Colon (tissue), 2 donors: ENCODE measurements around the gene APOL6.
"Not testable (repeated sequence)": the region's sequence is repeated elsewhere in the genome, so short reads cannot be mapped to it uniquely, and the experiment has no call there.

Source experiments
- FAIRE-seq: peaks from 2 replicates; lab custom pipeline; 2012; peaks lifted over from hg19 to GRCh38; lab: Jason Lieb, UNC
- donor health status: control.
- donor health status: control.

The APOL6 gene

GRCh38 chr22:35677460-35678187 lies 29.4 kb downstream of the APOL6 start:
- FAIRE-seq, result no peak

DNA sequence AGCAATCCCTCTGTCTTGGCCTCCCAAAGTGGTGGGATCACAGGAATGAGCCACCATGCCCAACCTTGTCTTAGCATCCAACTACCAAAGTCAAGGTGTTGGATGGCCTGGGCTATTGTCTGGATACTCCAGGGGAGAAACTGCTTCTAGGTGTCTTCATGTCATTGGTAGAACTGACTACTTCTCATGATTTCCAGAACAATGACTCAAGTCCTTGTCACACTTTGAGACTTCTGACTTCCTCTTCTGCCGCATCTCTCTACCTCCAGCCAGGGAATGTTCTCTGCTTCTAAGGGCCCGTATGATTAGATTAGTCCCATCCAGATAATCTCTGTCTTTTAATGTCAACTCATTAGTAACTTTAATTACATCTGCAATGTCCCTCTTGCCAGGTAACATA lies 30.6 kb downstream of the APOL6 start:
- FAIRE-seq, result no peak

- FAIRE-seq, result not testable (repeated sequence)
Observed at GRCh38 chr22:35679492-35679891, 31.2 kb downstream of the APOL6 start.

DNA sequence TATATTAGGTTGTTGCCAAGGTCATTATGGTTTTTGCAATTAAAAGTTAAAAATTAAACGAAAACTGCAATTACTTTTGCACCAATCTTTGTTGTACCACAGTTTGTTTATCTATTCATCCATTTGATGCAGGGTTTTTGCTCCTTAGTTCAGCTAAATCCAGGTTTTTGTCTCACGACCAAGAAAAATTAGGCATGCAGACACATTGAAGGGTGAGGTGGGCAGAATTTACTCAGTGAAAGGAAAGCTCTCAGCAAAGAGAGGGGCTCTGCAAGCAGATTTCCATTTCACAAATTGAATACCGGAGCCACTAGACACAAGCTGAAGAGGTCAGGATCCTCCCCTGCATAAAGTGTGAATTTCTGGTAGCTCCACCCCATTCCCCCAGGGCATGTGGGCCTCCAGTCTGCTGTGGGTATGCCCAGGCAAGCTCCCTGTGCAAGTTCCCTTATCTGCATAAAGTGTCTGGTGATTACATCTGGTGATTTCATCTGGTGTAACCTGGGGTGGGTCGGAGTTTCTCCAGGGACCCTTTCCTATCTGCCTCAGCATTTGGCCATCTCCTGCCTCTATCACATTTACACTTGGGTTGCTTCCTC lies 33.3 kb downstream of the APOL6 start:
- no peak for FAIRE-seq

- no peak for FAIRE-seq
Observed at GRCh38 chr22:35683560-35683959, 35.3 kb downstream of the APOL6 start.

GRCh38 chr22:35684270-35684700 lies 36.0 kb downstream of the APOL6 start:
- no peak for FAIRE-seq

DNA sequence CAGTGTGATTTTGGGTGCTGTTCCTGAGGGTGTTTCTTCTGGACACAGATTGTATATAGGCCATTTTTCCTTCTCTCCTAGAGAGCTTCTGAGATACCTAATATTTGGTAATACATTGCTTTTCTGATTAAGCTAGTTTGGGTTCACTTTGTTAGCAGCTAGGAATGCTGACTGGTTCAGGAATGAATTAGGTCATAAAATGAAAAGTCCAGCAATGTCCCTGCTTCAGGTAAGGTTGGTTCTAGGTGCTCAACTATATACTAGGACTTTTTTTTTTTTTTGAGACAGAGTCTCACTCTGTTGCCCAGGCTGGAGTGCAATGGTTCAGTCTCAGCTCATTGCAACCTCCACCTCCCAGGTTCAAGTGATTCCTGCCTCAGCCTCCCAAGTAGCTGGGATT lies 36.5 kb downstream of the APOL6 start:
- no peak for FAIRE-seq

GRCh38 chr22:35685731-35686130 lies 37.5 kb downstream of the APOL6 start:
- no peak for FAIRE-seq

DNA sequence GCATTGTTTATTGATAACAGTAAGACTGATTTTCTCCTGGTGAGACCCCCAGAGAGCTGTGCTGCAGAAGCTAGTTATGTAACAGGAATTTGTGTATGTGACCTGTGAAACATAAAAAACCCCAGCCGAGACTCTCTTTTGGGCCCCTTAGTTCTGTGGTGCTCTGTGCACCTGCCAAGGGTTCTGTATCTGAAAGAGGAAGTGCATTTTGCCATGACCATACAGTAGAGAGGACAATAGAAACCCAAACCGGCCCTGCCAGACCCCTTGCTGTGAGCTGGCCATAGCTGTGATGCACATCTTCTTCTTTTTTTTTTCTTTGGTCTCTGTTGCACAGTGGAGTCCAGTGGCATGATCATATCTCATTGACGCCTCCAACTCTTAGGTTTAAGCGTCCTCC lies 38.1 kb downstream of the APOL6 start:
- no peak for FAIRE-seq

DNA sequence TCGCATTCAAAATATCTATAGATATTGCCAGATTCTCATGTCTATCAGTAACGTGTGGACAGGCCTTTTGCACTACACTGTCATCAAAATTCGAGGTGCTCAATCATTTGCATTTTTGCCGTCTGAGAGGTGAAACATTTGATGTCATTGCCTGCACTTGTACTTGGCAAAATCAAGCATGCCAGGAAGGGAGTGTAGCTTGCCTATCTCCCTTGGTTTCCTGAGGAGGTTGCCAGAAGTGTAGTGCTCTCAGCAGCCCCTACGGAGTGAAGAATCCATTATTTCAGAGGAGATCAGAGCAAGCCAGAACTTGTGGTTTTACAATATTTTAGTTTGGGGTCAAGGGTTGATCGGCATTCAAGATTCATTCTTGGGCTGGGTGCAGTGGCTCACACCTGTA lies 39.2 kb downstream of the APOL6 start:
- FAIRE-seq, result no peak

DNA sequence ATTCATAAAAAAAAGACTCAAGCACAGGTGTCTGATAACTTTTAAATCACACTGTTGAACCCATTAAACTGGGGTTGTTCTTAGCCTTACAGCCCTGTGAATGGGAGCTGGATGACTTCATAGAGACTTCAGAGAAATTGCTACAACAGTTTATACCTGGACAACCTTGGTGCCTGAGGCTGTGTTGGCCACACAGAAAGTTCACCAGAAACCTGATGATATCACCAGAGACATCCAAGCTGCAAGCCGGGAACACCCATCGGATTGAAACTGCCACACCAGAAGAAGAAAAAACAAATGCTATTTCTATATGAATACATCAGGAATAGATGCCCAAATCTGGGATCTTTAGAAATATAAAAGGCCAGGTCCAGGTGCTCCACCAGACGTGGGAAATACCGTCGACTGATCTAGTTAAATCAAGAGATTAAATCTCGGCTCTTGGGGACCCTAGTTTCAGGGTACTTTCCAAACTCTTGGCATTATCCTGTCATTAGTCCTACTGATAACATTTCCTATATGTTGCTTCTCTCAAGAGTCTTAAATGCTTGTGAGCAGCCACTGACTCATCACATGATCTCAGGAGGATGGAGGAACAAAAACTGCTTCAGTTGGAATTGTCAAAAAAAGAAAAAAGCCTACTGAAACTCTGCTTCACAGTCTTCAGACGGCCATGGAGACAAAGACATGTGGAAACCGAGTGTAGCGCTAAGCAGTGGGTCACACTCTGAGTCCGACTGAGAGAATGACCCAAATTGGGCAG lies 40.8 kb downstream of the APOL6 start:
- no peak for FAIRE-seq

- FAIRE-seq, result no peak
Observed at GRCh38 chr22:35690001-35690400, 41.8 kb downstream of the APOL6 start.

GRCh38 chr22:35695202-35695601 lies 47.0 kb downstream of the APOL6 start:
- FAIRE-seq, result no peak

GRCh38 chr22:35697142-35697541 lies 48.9 kb downstream of the APOL6 start:
- no peak for FAIRE-seq

DNA sequence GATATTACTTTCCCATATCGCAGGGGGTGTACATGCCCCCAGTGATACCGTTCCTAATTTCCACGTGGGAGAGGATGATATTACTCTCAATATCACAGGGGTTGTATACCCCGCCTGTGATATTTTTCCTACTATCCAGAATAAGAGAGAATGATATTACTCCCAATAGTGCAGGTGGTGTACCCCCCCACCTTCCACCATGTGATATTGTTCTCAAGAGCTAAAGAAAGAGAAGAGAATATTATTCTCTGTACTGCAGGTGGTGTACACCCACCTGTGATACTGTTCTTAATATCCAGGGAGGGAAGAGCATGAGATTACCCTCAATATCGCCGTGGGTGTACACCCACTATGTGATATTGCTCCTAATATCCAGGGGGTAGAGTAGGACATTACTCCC lies 51.6 kb downstream of the APOL6 start:
- not testable (repeated sequence) for FAIRE-seq

DNA sequence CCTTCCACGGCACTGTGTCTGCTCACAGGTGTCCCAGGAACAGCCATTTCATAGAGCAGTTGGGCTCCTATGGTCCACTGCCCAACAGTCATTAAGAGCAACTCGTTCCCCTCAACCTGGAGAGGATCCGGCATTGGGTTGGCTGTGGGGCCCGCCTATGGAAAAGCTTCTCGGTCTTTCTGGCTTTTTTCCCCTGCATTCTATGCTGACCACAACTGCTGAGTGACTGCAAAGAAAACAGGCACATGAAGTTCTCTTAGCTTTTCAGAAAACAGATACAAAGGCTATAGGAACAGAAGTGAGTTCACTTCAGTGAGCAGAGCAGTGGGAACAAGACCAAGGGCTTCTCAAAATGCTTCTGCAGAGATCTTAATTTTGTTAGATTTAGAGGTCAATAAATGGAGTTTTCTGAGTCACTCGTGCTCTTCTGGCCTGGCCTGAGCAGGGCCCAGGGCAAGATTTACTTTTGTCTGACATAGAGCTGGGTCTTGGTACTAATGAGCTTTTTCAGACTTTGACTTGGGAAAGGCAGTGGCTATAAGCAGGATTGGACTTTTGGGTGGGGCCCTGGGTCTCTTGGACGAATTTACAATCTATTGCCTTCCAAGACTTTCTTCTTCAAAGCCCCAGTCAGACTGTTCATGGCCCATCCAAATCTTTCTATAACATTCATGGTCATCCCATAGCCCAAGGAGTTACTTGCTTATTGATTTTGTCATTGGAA lies 55.8 kb downstream of the APOL6 start:
- FAIRE-seq, result no peak

DNA sequence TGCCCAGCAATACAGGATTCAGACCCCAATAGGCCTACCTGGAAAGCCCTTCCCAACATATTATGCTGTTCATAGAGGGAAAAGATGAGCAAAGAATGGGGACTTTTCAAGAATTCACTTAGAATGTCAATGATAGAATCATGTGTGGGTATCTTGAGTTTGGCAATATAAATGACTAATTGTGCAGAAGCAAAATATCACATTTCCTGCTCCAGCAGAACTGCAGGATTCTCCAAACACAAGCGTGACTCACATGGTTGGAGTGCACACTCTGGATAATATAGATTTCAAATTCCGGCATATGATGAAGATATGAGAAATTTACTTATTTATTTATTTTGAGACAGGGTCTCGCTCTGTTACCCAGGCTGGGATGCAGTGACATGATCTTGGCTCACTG lies 56.9 kb downstream of the APOL6 start:
- no peak for FAIRE-seq

GRCh38 chr22:35708453-35708852 lies 60.2 kb downstream of the APOL6 start:
- FAIRE-seq, result no peak

- no peak for FAIRE-seq
Observed at GRCh38 chr22:35708917-35709316, 60.7 kb downstream of the APOL6 start.

- FAIRE-seq, result no peak
Observed at GRCh38 chr22:35711336-35711735, 63.1 kb downstream of the APOL6 start.

DNA sequence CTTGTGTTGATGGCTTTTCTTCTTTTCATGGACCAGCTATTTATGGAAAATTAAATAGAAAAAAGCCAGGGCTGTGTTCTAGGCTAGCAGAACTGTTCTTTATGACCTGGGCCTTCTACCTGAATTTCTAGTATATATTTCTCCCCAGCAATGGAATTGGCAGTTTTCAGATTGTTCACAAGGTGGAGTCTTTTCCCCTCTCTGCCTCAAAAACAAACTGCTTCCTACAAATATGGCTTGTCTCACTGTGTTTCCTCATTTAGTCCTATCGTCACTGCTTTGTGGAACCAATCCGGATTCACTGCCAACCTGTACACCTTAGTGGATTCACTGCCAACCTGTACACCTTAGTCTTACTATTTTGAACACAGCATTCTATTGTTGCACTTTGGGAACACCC lies 64.4 kb downstream of the APOL6 start:
- FAIRE-seq, result no peak

GRCh38 chr22:35717572-35717971 lies 69.3 kb downstream of the APOL6 start, which contains the start of gene APOL5:
APOL5 (plus strand) TSS chr22:35717872; CDS start chr22:35717872, 0 bp downstream.
- FAIRE-seq, result no peak
